Testis (tissue), 3 donors: Measurements from ENCODE around the gene BANK1. TPM values are rescaled to one million over a fixed set of nuclear protein-coding genes. Genes with fewer than 3 reads are reported as not detected.

ENCODE experiments used
- DNase-seq: peaks from one replicate; pipeline ENCODE4 v3.0.0-alpha.2; 2019
- H3K27ac ChIP-seq, 2 donors: fragments of 200-600 bp; sonication (generic); one replicate each; pipeline ENCODE4 v1.5.1; 2019
- H3K27me3 ChIP-seq: fragments of 200-600 bp; sonication (generic); one replicate; pipeline ENCODE4 v1.5.1; 2019
- H3K36me3 ChIP-seq: fragments of 200-600 bp; sonication (generic); one replicate; pipeline ENCODE4 v1.5.1; 2017; ENCODE audit warnings: low read depth; ENCODE audit errors: missing control alignments
- H3K4me1 ChIP-seq: fragments of 200-600 bp; sonication (generic); one replicate; pipeline ENCODE4 v1.5.1; 2019
- H3K4me3 ChIP-seq, 2 donors: fragments of 200-600 bp; sonication (generic); one replicate each; pipeline ENCODE4 v1.5.1; 2017 to 2019
- H3K9me3 ChIP-seq: fragments of 200-600 bp; sonication (generic); one replicate; pipeline ENCODE4 v1.5.1; 2017
- CTCF ChIP-seq, 3 experiments: fragments of 450-650 bp in 2 of 3; fragments of 200-600 bp in 1 of 3; sonication (generic) in 1 of 3; IDR thresholded peaks; one replicate each; pipeline ENCODE4 v1.5.1; 2016 to 2019; ENCODE audit warnings: antibody characterized with exemption in 3 of 3, mild to moderate bottlenecking in 2 of 3, moderate library complexity in 1 of 3
- POLR2A ChIP-seq: fragments of 450-650 bp; IDR thresholded peaks from one replicate; pipeline ENCODE4 v1.6.1; 2017; ENCODE audit warnings: antibody characterized with exemption, mild to moderate bottlenecking, moderate library complexity
- WGBS, 2 donors: methylation state at CpG; one replicate each; pipeline ENCODE4 v1.1.5; 2018; 5-methylcytosine and 5-hydroxymethylcytosine counted together
- intact Hi-C: fragments of 100-400 bp; cut with DNase I; formaldehyde crosslinking; loops from one replicate; pipeline ENCODE4 v1.15.1; 2023; ENCODE audit warnings: low total_unique reads
- polyA plus RNA-seq: library from polyadenylated mRNA; stranded (reverse); fragments of 350-450 nt; fragmentation: Illumina TruSeq; extraction: RNeasy Lipid Tissue Mini Kit (QIAGEN cat#74804); gene quantifications from one replicate; pipeline ENCODE4 v1.2.3, GENCODE V29; 2014; ENCODE audit warnings: low read depth, low replicate concordance; ENCODE audit not compliant: insufficient read depth
- total RNA-seq, 2 donors: library from RNA; depleted of rRNA; stranded (reverse); fragments of >200 nt; gene quantifications; one replicate each; pipeline ENCODE4 v1.2.3, GENCODE V29; 2016

BANK1 gene
- total and polyA plus RNA-seq, 3 donors from 2014 or later, result 5.2 to 10.4 (median 10.0) TPM

- intact Hi-C loops, result no loop called here
- no peaks in the 10 kb centered on the region for H3K9me3 ChIP-seq
- TF ChIP-seq CTCF (IDR thresholded peaks at IDR 0.05), result no peak
- no peak for TF ChIP-seq POLR2A
- no peak overlapping the region for H3K4me3 ChIP-seq
- H3K27ac ChIP-seq, result no peak overlapping the region
- no peaks in the 10 kb centered on the region for H3K27me3 ChIP-seq
- H3K4me1 ChIP-seq, result no peaks in the 10 kb centered on the region
- no peak for DNase-seq
- no peaks in the 10 kb centered on the region for H3K36me3 ChIP-seq
- WGBS, 2 donors, result 73 to 76% methylated on average over 2 of the region's 2 CpGs
Measured at GRCh38 chr4:101806914-101807313, 16.4 kb downstream of the BANK1 start.

DNA sequence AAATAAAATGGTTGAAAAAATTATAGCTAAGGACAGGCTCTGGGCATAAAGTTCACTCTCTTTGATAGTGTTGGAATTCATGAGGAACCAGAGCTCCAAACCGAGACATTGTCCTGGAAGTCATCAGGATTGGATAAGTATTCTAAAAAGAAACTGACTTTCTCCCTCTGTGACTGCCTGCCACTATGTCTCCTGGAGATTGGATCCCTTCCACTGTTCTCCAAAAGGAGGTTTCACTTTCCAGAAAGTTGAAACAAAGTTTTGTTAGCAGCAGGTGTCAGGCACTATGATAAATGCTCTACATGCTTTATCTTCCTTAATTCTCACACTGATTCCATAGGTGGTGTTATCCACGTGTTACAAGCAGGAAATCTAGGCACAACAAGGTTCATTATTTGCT lies 16.8 kb downstream of the BANK1 start:
- no peak for DNase-seq
- Histone ChIP-seq H3K4me1 (no peaks in the 10 kb centered on the region), H3K27ac (no peak overlapping the region), H3K4me3 (no peak overlapping the region), H3K27me3 (no peaks in the 10 kb centered on the region), H3K9me3 (no peaks in the 10 kb centered on the region), H3K36me3 (no peaks in the 10 kb centered on the region)
- intact Hi-C loops, result no loop called here
- TF ChIP-seq POLR2A (no peak), CTCF (IDR thresholded peaks at IDR 0.05) (no peak)
- 55 to 66% methylated on average over 2 of the region's 2 CpGs for WGBS, 2 donors

DNA sequence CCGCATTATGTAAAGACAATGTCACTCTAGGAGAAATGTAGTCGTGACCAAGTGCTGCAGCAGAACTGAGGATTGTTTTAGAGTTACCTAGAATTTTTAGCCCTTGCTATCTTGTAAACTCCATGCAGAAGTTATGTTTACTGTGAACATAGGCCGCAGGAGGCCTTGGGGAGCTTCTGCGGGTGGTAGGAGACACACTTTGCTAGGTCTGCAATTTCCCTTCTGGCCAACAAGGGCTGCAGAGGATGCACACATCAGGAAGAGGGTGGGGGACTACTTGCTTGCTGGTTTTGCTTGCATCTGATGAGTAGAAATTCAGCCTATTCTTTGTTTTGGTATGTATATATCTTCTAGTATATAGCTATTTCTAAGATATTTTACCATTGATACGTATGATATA lies 23.1 kb downstream of the BANK1 start:
- intact Hi-C loops, result no loop called here

DNA sequence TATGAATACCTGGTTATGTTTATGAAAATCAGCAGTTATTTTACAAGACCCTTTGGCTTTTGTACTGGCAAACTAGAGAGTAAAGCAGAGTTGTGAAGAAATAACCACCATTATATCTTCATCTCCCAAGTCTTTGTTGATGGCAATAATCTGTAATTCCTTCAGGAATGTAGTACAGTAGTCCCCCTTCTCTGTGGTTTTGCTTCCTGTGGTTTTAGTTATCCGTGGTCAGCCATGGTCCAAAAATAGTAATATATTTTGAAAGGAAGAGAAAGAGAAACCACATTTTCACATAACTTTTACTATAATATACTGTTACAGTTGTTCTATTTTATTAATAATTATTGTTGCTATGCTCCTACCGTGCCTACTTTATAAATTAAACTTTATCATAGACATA lies 27.8 kb downstream of the BANK1 start:
- intact Hi-C loops, result no loop called here
- TF ChIP-seq CTCF (IDR thresholded peaks at IDR 0.05) (no peak), POLR2A (no peak)
- no peaks in the 10 kb centered on the region for H3K36me3 ChIP-seq
- no peaks in the 10 kb centered on the region for H3K4me1 ChIP-seq
- DNase-seq, result no peak
- 67 to 70% methylated on average over 2 of the region's 2 CpGs for WGBS, 2 donors
- H3K27me3 ChIP-seq, result no peaks in the 10 kb centered on the region
- no peak overlapping the region for H3K4me3 ChIP-seq
- H3K9me3 ChIP-seq, result no peaks in the 10 kb centered on the region
- H3K27ac ChIP-seq, result no peak overlapping the region

More for the DNA sequence above, 23.1 kb downstream of the BANK1 start:
- 87 to 91% methylated on average over 5 of the region's 5 CpGs for WGBS, 2 donors
- TF ChIP-seq CTCF (IDR thresholded peaks at IDR 0.05), result no peak
- TF ChIP-seq POLR2A, result no peak
- Histone ChIP-seq H3K27ac (no peak overlapping the region), H3K9me3 (no peaks in the 10 kb centered on the region), H3K4me1 (no peaks in the 10 kb centered on the region), H3K4me3 (no peak overlapping the region), H3K27me3 (no peaks in the 10 kb centered on the region), H3K36me3 (no peaks in the 10 kb centered on the region)
- DNase-seq, result no peak

GRCh38 chr4:101823864-101824263 lies 33.3 kb downstream of the BANK1 start:
- Histone ChIP-seq H3K4me3 (no peak overlapping the region), H3K27ac (no peak overlapping the region), H3K36me3 (no peaks in the 10 kb centered on the region), H3K9me3 (no peaks in the 10 kb centered on the region), H3K4me1 (no peaks in the 10 kb centered on the region), H3K27me3 (no peaks in the 10 kb centered on the region)
- no peak for TF ChIP-seq POLR2A
- TF ChIP-seq CTCF (IDR thresholded peaks at IDR 0.05), result no peak
- 68 to 89% methylated on average over 2 of the region's 2 CpGs for WGBS, 2 donors
- no peak for DNase-seq
- intact Hi-C loops, result no loop called here
